ENCODE data around the gene NDUFS4. TPM values are rescaled to one million over a fixed set of nuclear protein-coding genes. Genes with fewer than 3 reads are reported as not detected.

The NDUFS4 gene
- total and polyA plus RNA-seq, 2 of the 4 experiments (the other 2 are of a cell fraction), result 34.2 to 70.1 TPM

DNA sequence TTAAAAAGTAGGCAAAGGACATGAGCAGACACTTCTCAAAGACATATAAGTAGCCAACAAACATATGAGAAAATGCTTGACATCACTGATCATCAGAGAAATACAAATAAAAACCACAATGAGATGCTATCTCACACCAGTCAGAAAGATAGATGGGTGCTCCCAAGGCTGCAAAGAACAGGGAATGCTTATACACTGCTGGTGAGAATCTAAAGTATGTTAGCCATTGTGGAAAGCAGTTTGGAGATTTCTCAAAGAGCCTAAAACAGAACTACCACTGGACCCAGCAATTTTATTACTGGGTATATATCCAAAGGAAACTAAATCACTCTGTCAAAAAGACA is 154.2 kb downstream of the NDUFS4 start:
- TF ChIP-seq CHD1 (IDR thresholded peaks at IDR 0.05; ENCODE audit: low read depth, low read length), result no peak
- no peak for TF ChIP-seq CEBPB (IDR thresholded peaks at IDR 0.05; ENCODE audit: low read depth, low read length)
- no peak for TF ChIP-seq RFX5 (IDR thresholded peaks at IDR 0.05; ENCODE audit: low read depth, low read length)
- no peak for TF ChIP-seq SMC3 (IDR thresholded peaks at IDR 0.05; ENCODE audit: low read depth, low read length)
- TF ChIP-seq BHLHE40 (IDR thresholded peaks at IDR 0.05; ENCODE audit: low read depth, low read length), result no peak
- TF ChIP-seq POLR2A (IDR thresholded peaks at IDR 0.05; ENCODE audit: low read depth, low read length), result no peak
- TF ChIP-seq FOS (IDR thresholded peaks at IDR 0.05; ENCODE audit: low read depth, low read length), result no peak
- TF ChIP-seq NFE2L2 (IDR thresholded peaks at IDR 0.05; ENCODE audit: low read depth, low read length), result no peak
- no peak for TF ChIP-seq MAFK (IDR thresholded peaks at IDR 0.05; ENCODE audit: low read depth, low read length)
- TF ChIP-seq RAD21 (IDR thresholded peaks at IDR 0.05; ENCODE audit: low read length), result no peak
- TF ChIP-seq, protein P1, sequence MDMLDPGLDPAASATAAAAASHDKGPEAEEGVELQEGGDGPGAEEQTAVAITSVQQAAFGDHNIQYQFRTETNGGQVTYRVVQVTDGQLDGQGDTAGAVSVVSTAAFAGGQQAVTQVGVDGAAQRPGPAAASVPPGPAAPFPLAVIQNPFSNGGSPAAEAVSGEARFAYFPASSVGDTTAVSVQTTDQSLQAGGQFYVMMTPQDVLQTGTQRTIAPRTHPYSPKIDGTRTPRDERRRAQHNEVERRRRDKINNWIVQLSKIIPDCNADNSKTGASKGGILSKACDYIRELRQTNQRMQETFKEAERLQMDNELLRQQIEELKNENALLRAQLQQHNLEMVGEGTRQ (IDR thresholded peaks at IDR 0.05; ENCODE audit: low read depth, low read length), result no peak
- no peak for TF ChIP-seq CTCF (conservative IDR thresholded peaks at IDR 0.05; ENCODE audit: low read depth, low read length)
- TF ChIP-seq MAZ (IDR thresholded peaks at IDR 0.05; ENCODE audit: borderline replicate concordance, low read depth, low read length), result no peak
- TF ChIP-seq, protein P2, sequence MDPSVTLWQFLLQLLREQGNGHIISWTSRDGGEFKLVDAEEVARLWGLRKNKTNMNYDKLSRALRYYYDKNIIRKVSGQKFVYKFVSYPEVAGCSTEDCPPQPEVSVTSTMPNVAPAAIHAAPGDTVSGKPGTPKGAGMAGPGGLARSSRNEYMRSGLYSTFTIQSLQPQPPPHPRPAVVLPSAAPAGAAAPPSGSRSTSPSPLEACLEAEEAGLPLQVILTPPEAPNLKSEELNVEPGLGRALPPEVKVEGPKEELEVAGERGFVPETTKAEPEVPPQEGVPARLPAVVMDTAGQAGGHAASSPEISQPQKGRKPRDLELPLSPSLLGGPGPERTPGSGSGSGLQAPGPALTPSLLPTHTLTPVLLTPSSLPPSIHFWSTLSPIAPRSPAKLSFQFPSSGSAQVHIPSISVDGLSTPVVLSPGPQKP (IDR thresholded peaks at IDR 0.05; ENCODE audit: borderline replicate concordance, low read depth, low read length), result no peak
- TF ChIP-seq MXI1 (IDR thresholded peaks at IDR 0.05; ENCODE audit: borderline replicate concordance, low read depth, low read length), result no peak
- no peak for TF ChIP-seq RCOR1 (IDR thresholded peaks at IDR 0.05; ENCODE audit: insufficient replicate concordance, low read length)
- Histone ChIP-seq H4K91ac (ENCODE audit: insufficient read depth, low read depth, low read length) (no peak overlapping the region), H3K18ac (ENCODE audit: low read depth, low read length) (no peak overlapping the region), H2BK5ac (ENCODE audit: low read depth, low read length, poor library complexity, severe bottlenecking) (no peak overlapping the region), H3K9me1 (ENCODE audit: insufficient read depth, low read length) (no peaks in the 10 kb centered on the region), H3K9ac (ENCODE audit: low read depth, low read length) (no peak overlapping the region), H3K36me3 (ENCODE audit: control insufficient read depth, insufficient read depth, low read length) (no peaks in the 10 kb centered on the region), H4K8ac (ENCODE audit: low read depth in 2 of 2, low read length in 2 of 2) (no peak overlapping the region), H3K27me3 (ENCODE audit: control insufficient read depth, insufficient read depth, low read length) (no peaks in the 10 kb centered on the region; the same call in 1 of the 2 replicates), H3K56ac (ENCODE audit: extremely low read depth, insufficient read depth, low read length) (no peak overlapping the region), H2BK120ac (ENCODE audit: low read depth, low read length) (no peak overlapping the region), H2BK20ac (ENCODE audit: low read depth, low read length) (no peak overlapping the region), H3K79me1 (ENCODE audit: low read depth in 1 of 2, low read length in 2 of 2) (no peaks in the 10 kb centered on the region), H4K20me1 (ENCODE audit: insufficient read depth, low read length) (no peaks in the 10 kb centered on the region), H2BK15ac (ENCODE audit: low read depth, low read length) (no peak overlapping the region), H3K9me3 (ENCODE audit: control insufficient read depth, insufficient read depth, low read length) (peaks cover 9% of the 10 kb centered on the region), H4K5ac (ENCODE audit: low read depth, low read length) (no peak overlapping the region), H3K4me3 (ENCODE audit: insufficient read depth, low read depth, low read length) (no peak overlapping the region), H2AK9ac (replicated peaks; ENCODE audit: low read depth, low read length, poor library complexity) (no peak overlapping the region), H2AK5ac (ENCODE audit: low read depth, low read length) (no peak overlapping the region), H3K4ac (ENCODE audit: low read depth, low read length) (no peak overlapping the region), H3K14ac (replicated peaks; ENCODE audit: low read depth, low read length) (no peak overlapping the region), H2AFZ (replicated peaks; ENCODE audit: low read length, poor library complexity) (no peak overlapping the region), H3K27ac (ENCODE audit: insufficient read depth, low read length) (no peak overlapping the region), H3K4me2 (ENCODE audit: low read depth, low read length) (no peak overlapping the region), H3K4me1 (ENCODE audit: control insufficient read depth, insufficient read depth, low read length) (no peaks in the 10 kb centered on the region), H3K23ac (ENCODE audit: low read depth, low read length) (no peak overlapping the region)
- POLR2A ChIA-PET (ENCODE audit: unreplicated experiment), result interaction anchor here (0.6 kb wide), 1 partner anchor 147 kb away, joined by 7 read pairs; no protein-coding TSS in a partner anchor
- DNase-seq (no peak), ATAC-seq (ENCODE audit: low read depth) (no peak)
- CTCF ChIA-PET, result no interaction called here
- BruUV-seq (replicated peaks), result no TSS peak
- in situ Hi-C loops (cut with MboI; ENCODE audit: low sequenced_read_pairs) (no loop called here), intact Hi-C loops (cut with micrococcal nuclease) (no loop called here), dilution Hi-C loops (cut with HindIII; ENCODE audit: low sequenced_read_pairs, unreplicated experiment) (no loop called here)
